Measurements from ENCODE around the gene DNTT.

DNA sequence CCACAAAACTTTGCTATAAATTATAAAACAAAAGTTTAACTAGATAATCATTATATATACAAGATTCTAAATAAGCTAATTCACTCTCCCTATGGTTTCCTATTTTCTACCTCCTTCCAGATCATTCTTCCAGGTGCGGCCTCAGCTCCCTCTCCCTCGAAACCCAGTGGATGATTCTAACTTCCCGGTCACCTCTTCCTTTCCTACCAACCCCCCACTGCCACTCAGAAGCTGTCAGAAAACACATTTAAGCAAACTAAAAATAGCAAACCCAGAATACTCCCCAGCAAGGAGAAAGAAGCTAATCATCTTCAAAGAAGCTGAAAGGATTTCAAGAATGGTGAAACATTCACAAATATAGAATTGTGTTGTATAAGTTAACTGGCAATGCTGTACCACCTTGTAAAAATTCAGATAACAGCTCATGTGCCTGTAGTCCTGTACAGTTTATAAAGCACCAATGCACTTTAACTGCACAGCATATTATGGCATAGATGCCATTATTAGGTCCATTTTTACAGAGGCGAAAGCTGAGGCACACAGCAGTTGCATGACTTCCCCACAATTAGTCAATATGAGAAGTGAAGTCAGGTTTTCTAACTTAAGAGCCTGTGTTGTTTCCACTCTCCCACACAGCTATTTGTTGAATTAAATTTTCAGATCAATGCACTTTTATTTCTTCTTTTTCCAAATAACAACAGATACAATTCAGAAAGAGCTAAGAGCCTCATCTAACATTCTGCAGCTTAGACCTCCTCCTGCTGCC lies 13.7 kb upstream of the DNTT start:
- TF ChIP-seq EZH2phosphoT487 (conservative IDR thresholded peaks at IDR 0.05; ENCODE audit: low read length), result no peak
- TF ChIP-seq, protein P1, sequence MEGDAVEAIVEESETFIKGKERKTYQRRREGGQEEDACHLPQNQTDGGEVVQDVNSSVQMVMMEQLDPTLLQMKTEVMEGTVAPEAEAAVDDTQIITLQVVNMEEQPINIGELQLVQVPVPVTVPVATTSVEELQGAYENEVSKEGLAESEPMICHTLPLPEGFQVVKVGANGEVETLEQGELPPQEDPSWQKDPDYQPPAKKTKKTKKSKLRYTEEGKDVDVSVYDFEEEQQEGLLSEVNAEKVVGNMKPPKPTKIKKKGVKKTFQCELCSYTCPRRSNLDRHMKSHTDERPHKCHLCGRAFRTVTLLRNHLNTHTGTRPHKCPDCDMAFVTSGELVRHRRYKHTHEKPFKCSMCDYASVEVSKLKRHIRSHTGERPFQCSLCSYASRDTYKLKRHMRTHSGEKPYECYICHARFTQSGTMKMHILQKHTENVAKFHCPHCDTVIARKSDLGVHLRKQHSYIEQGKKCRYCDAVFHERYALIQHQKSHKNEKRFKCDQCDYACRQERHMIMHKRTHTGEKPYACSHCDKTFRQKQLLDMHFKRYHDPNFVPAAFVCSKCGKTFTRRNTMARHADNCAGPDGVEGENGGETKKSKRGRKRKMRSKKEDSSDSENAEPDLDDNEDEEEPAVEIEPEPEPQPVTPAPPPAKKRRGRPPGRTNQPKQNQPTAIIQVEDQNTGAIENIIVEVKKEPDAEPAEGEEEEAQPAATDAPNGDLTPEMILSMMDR (IDR thresholded peaks at IDR 0.05; ENCODE audit: insufficient read depth, low read length, poor library complexity, severe bottlenecking), result no peak
